DOHH2 (cell line): ENCODE results near the gene AVPR2.

Source experiments
- CTCF ChIP-seq: fragments of 200-600 bp; sonication (generic); IDR thresholded peaks from one replicate; pipeline ENCODE4 v1.5.1; 2014; ENCODE audit warnings: antibody characterized with exemption, mild to moderate bottlenecking, low read depth, low read length; ENCODE audit not compliant: poor library complexity, severe bottlenecking
- EZH2phosphoT487 ChIP-seq: fragments of 200-600 bp; sonication (generic); IDR thresholded peaks from 2 replicates; pipeline ENCODE4 v1.6.1; 2017; ENCODE audit warnings: borderline replicate concordance, mild to moderate bottlenecking, antibody characterized with exemption, low read length, moderate library complexity, mixed read lengths

- TF ChIP-seq CTCF: no peak
- no peak for TF ChIP-seq EZH2phosphoT487
These were observed 38.0 kb upstream of the AVPR2 start for GRCh38 chrX:153866302-153867019.
